RWPE1 (cell line): ENCODE measurements around the gene FTCD.
"Not testable (repeated sequence)": the region's sequence is repeated elsewhere in the genome, so short reads cannot be mapped to it uniquely, and the experiment has no call there.

Experiments
- CTCF ChIA-PET: fragments of 350-600 bp; sonication (Branson Sonifier 250); formaldehyde crosslinking; extraction: SDS; loops from one replicate; lab custom pipeline; 2021; lab: Yijun Ruan, JAX
- POLR2A ChIA-PET: fragments of 400-600 bp; formaldehyde crosslinking; extraction: SDS; loops from one replicate; lab custom pipeline; 2020; ENCODE audit warnings: antibody characterized with exemption; ENCODE audit not compliant: low non-redundant PET; lab: Yijun Ruan, JAX
- DNase-seq: peaks from one replicate; pipeline ENCODE4 v3.0.0; 2012; ENCODE audit warnings: low spot score
- H3K27ac ChIP-seq: fragments of 450-650 bp; 2 replicates; pipeline ENCODE4 v1.5.1; 2017
- CTCF ChIP-seq: fragments of 450-650 bp; conservative IDR thresholded peaks from 2 replicates; pipeline ENCODE4 v1.5.1; 2017; ENCODE audit warnings: low read depth, mild to moderate bottlenecking

Gene FTCD

GRCh38 chr21:46148106-46148505 lies 7.3 kb downstream of the FTCD start:
- POLR2A ChIA-PET: no interaction called here
- DNase-seq: no peak
- no peak for TF ChIP-seq CTCF
- CTCF ChIA-PET: no interaction called here
- no peak overlapping the region for H3K27ac ChIP-seq

DNA sequence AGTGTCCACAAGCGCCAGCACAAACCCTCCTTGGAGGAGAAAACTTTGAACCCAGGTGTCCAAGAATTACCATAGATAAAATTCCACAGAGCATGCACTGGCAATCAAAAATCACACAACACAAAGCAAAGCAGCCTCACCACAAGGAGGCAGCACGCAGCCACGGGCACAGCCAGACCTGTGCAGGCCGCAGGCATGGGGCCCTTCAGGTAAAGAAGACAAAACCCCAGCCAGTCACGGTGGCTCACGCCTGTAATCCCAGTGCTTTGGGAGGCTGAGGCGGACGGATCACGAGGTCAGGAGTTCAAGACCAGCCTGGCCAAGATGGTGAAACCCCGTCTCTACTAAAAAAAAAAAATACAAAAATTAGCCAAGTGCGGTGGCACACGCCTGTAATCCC lies 8.0 kb downstream of the FTCD start:
- CTCF ChIA-PET: interaction anchor here (0.5 kb wide), 1 partner anchor 485 kb away, joined by 4 read pairs; no protein-coding TSS in a partner anchor
- peak; percentile 19; the same call in 1 of the 2 replicates for TF ChIP-seq CTCF
- H3K27ac ChIP-seq: peak overlapping the region; percentile 21; the same call in 1 of the 2 replicates
- POLR2A ChIA-PET, DNase-seq: not testable (repeated sequence)

- no peak for TF ChIP-seq CTCF
- no peak for DNase-seq
- H3K27ac ChIP-seq: peak overlapping the region; percentile 21
- ChIA-PET POLR2A (no interaction called here), CTCF (interaction anchor here (0.5 kb wide), 1 partner anchor 485 kb away, joined by 4 read pairs; no protein-coding TSS in a partner anchor)
These were observed 8.5 kb downstream of the FTCD start for GRCh38 chr21:46146856-46147255.

- H3K27ac ChIP-seq: peak overlapping the region; percentile 21; the same call in 1 of the 2 replicates
- POLR2A ChIA-PET: no interaction called here
- DNase-seq: no peak
- no peak for TF ChIP-seq CTCF
- CTCF ChIA-PET: no interaction called here
These were observed 9.3 kb downstream of the FTCD start for GRCh38 chr21:46145840-46146691.

DNA sequence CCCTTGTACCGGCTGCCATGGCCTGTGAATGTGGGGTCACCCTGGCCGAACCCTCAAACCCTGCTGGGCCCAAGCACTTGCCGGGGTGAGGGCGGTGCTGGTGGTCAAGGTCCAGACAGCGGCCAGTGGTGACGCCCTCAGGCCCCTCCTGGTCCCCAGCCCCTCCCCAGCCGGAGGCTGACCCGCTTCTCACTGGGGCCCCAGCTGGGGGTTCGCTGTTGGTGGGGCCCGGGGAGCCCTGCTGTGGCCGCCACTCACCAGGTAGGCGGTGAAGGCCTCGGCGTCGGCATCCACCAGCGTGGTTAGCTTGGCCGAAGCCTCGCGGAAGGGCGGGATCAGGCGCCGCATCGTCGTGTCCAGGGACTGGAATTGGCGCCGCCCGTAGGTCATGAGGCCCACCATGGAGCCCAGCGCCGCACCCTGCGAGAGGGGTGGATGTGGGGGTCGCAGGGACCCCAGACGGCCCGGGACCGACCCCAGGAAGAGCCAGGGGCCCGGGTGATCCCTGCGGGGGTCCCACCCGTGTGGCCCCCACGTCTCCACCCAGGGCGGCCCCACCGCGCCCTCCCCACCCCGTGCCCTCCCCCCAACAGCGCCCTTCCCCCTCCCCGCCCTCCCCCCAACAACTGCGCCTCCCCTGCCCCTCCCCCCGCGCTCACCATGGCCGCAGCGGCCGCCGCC lies 10.1 kb downstream of the FTCD start:
- POLR2A ChIA-PET: no interaction called here
- CTCF ChIA-PET: no interaction called here
- DNase-seq: no peak
- H3K27ac ChIP-seq: peak overlapping the region; percentile 60
- no peak for TF ChIP-seq CTCF

DNA sequence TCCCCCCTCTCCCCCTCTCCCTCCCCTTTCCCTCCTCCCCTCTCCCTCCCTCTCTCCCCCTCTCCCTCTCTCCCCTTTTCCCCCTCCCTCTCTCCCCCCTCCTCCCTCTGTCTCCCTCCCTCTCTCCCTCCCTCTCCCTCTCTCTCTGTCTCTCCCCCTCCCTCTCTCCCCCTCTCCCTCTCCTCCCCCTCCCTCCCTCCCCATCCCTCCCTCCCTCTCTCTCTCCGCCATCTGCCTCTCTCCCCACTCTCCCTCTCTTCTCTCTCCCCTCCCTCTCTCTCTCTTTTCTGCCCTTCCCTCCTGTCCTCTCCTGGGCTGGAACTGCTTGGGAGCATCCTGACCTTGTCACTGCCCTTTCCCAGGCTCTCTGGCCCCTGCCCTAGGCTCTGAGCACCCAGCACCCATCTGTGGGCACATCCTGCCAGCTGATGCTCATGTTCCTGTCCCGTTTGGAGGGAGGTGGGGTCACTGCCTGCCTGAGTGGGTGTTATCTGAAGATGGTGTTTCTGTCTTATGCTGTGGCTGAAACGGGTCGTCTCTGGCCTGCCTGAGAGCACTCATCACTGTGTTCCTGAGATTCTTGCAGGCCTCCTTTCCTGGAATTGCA lies 10.8 kb downstream of the FTCD start:
- ChIA-PET CTCF (interaction anchor here (0.7 to 2.0 kb wide), 6 partner anchors 14 to 174 kb away, joined by 3 to 12 read pairs (median 4); no protein-coding TSS in a partner anchor), POLR2A (no interaction called here)
- no peak for DNase-seq
- no peak for TF ChIP-seq CTCF
- peak overlapping the region; percentile 79 for H3K27ac ChIP-seq
